ENCODE data around the gene RELL1.

GRCh38 chr4:37680089-37680488 is 6.1 kb downstream of the RELL1 start:
- no peak for TF ChIP-seq CTCF (IDR thresholded peaks at IDR 0.05)
- no peak for TF ChIP-seq POLR2A (IDR thresholded peaks at IDR 0.05)

All from body of pancreas (tissue), 4 donors.